ENCODE measurements around the gene CDH13.

- TF ChIP-seq CTCF (IDR thresholded peaks at IDR 0.05; ENCODE audit: low read length) (no peak), EZH2 (optimal IDR thresholded peaks at IDR 0.05; ENCODE audit: low read depth, low read length) (no peak), EZH2phosphoT487 (IDR thresholded peaks at IDR 0.05; ENCODE audit: low read length) (no peak)
These were observed 503.3 kb downstream of the CDH13 start for GRCh38 chr16:83130039-83130438.
